ENCODE measurements around the gene CCDC180. TPM values are rescaled to one million over a fixed set of nuclear protein-coding genes. Genes with fewer than 3 reads are reported as not detected.

Gene CCDC180
- total and polyA plus RNA-seq, 11 donors: 0.55 to 5.3 (median 2.2) TPM

- ATAC-seq: no peak
- TF ChIP-seq POLR2A (IDR thresholded peaks at IDR 0.05) (no peak), CTCF (IDR thresholded peaks at IDR 0.05) (no peak)
- Histone ChIP-seq H3K27ac (no peak overlapping the region), H3K4me3 (no peak overlapping the region), H3K4me1 (peaks cover 0 to 15% (median 4%) of the 10 kb centered on the region in 12 donors), H3K9me3 (no peaks in the 10 kb centered on the region), H3K36me3 (peaks cover 0 to 6% (median 0%) of the 10 kb centered on the region in 9 donors), H3K27me3 (peaks cover 0 to 8% (median 0%) of the 10 kb centered on the region in 9 donors)
- 95 to 98% (median 97%) methylated on average over 2 of the region's 2 CpGs for WGBS, 4 donors
- intact Hi-C loops (cut with DNase I): no loop called here
- DNase-seq: no peak
Measured at GRCh38 chr9:97304586-97304985, 2.9 kb upstream of the CCDC180 start.

- peaks cover 0 to 14% (median 0%) of the 10 kb centered on the region in 9 donors for H3K36me3 ChIP-seq
- TF ChIP-seq POLR2A (IDR thresholded peaks at IDR 0.05): no peak
- TF ChIP-seq CTCF (IDR thresholded peaks at IDR 0.05): no peak
- H3K4me1 ChIP-seq: peaks cover 0 to 15% (median 4%) of the 10 kb centered on the region in 12 donors
- no peak for ATAC-seq
- WGBS, 4 donors: 83 to 86% (median 83%) methylated on average over 7 of the region's 7 CpGs
- H3K9me3 ChIP-seq: no peaks in the 10 kb centered on the region
- DNase-seq: no peak
- H3K4me3 ChIP-seq: no peak overlapping the region
- peaks cover 0 to 8% (median 0%) of the 10 kb centered on the region in 9 donors for H3K27me3 ChIP-seq
- no peak overlapping the region for H3K27ac ChIP-seq
- intact Hi-C loops (cut with DNase I): no loop called here
Measured at GRCh38 chr9:97305501-97306298, 1.8 kb upstream of the CCDC180 start.

GRCh38 chr9:97307091-97307490 lies 368 bp upstream of the CCDC180 start:
- H3K27me3 ChIP-seq: peaks cover 0 to 8% (median 0%) of the 10 kb centered on the region in 9 donors

More at GRCh38 chr9:97307091-97307490, 368 bp upstream of the CCDC180 start:
- DNase-seq (peak; percentile 83 to 90 (median 85)), ATAC-seq (peak; percentile 71 to 96 (median 92))
- WGBS, 4 donors: 10 to 15% (median 14%) methylated on average over 12 to 19 of the region's 19 CpGs
- H3K9me3 ChIP-seq: no peaks in the 10 kb centered on the region
- H3K4me1 ChIP-seq: peaks cover 0 to 15% (median 4%) of the 10 kb centered on the region in 12 donors
- intact Hi-C loops (cut with DNase I): no loop called here
- peak overlapping the region in 10 of 12 donors; percentile 19 to 48 (median 36) for H3K4me3 ChIP-seq
- peaks cover 0 to 27% (median 4%) of the 10 kb centered on the region in 9 donors for H3K36me3 ChIP-seq
- TF ChIP-seq POLR2A (IDR thresholded peaks at IDR 0.05): no peak
- peak in 7 of 12 donors; percentile 9 to 47 (median 26) for TF ChIP-seq CTCF (IDR thresholded peaks at IDR 0.05)
- H3K27ac ChIP-seq: peak overlapping the region in 3 of 12 donors; percentile 4 to 50 (median 19)

Measured in heart left ventricle (tissue), 16 donors.